Small intestine (tissue), 7 donors: ENCODE data around the gene CDK17. TPM values are rescaled to one million over a fixed set of nuclear protein-coding genes. Genes with fewer than 3 reads are reported as not detected.
A peak's percentile ranks its signal among the peaks of the same experiment; 100 is the strongest.

Source experiments
- DNase-seq, 2 donors: peaks; one replicate each; pipeline versions ENCODE4 v3.0.0 to v3.0.0-alpha.2; 2013
- FAIRE-seq: peaks from 2 replicates; lab custom pipeline; 2012; peaks lifted over from hg19 to GRCh38; lab: Jason Lieb, UNC
- H3K27ac ChIP-seq, 3 donors: one replicate each; pipeline ENCODE4 v1.5.1; 2013; ENCODE audit warnings: low read length in 2 of 3, mild to moderate bottlenecking in 2 of 3, control low read depth in 1 of 3, inconsistent platforms in 1 of 3, low read depth in 1 of 3, moderate library complexity in 1 of 3
- H3K27me3 ChIP-seq, 3 donors: one replicate each; pipeline ENCODE4 v1.6.1; 2013; ENCODE audit warnings: low read length in 3 of 3, inconsistent platforms in 1 of 3; ENCODE audit not compliant: control insufficient read depth in 3 of 3, insufficient read depth in 3 of 3
- H3K36me3 ChIP-seq, 3 donors: one replicate each; pipeline ENCODE4 v1.6.1; 2013; ENCODE audit warnings: low read length in 3 of 3, inconsistent platforms in 1 of 3, low read depth in 1 of 3, mild to moderate bottlenecking in 1 of 3, moderate library complexity in 1 of 3; ENCODE audit not compliant: control insufficient read depth in 3 of 3, insufficient read depth in 2 of 3
- H3K4me1 ChIP-seq, 3 donors: one replicate each; pipeline ENCODE4 v1.6.1; 2013; ENCODE audit warnings: low read length in 2 of 3, inconsistent platforms in 1 of 3, low read depth in 1 of 3, mild to moderate bottlenecking in 1 of 3, moderate library complexity in 1 of 3; ENCODE audit not compliant: control insufficient read depth in 3 of 3, insufficient read depth in 2 of 3
- H3K4me3 ChIP-seq, 3 donors: one replicate each; pipeline ENCODE4 v1.5.1; 2013; ENCODE audit warnings: low read length in 3 of 3, control low read depth in 1 of 3, inconsistent platforms in 1 of 3, low read depth in 1 of 3, mild to moderate bottlenecking in 1 of 3, moderate library complexity in 1 of 3
- H3K9me3 ChIP-seq, 2 donors: one replicate each; pipeline ENCODE4 v1.6.1; 2013; ENCODE audit warnings: low read depth in 1 of 2, low read length in 1 of 2; ENCODE audit not compliant: control insufficient read depth in 2 of 2, insufficient read depth in 1 of 2
- WGBS, 3 donors: extraction: QIAGEN DNeasy Blood & Tissue Kit; methylation state at CpG; one replicate each; pipeline ENCODE4 v1.1.7; 2013; 5-methylcytosine and 5-hydroxymethylcytosine counted together
- polyA plus RNA-seq, 4 donors: library from polyadenylated mRNA; stranded (reverse) in 3 of 4; unstranded in 1 of 4; fragments of 200-250 nt in 3 of 4; fragments of 120-200 nt in 1 of 4; gene quantifications; one replicate each; pipeline versions ENCODE4 v1.2.1 to v1.2.3, GENCODE V29; 2013
- donor health status: healthy with polysubstance abuse.
- donor health status: control.
- donor health status: control.
- donor health status: Bipolar disorder and iron deficiency.
- donor health status: healthy.

The CDK17 gene
- polyA plus RNA-seq, 4 donors, result 7.6 to 29.8 (median 8.4) TPM

DNA sequence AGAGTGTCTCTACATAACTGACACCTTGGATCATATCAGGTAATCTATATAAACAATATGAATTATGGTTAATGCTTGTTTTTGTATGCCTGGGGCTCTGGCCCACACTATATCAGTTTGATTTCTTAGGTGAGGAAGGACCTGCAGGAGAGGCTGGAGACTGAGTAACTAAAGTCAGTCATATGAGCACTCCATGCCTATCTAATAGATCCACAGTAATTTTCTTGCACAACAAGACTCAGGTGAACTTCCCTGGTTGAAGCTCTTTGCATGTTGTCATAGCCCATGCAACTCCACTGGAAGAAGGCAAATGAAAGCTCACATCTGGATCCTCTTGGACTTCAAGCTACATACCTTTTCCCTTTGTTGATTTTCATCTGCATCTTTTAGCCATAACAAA is 62.3 kb downstream of the CDK17 start:
- H3K36me3 ChIP-seq, result peaks cover 0 to 3% (median 0%) of the 10 kb centered on the region in 3 donors
- FAIRE-seq (no peak), DNase-seq (peak; percentile 22 to 59)
- peaks cover 0 to 10% of the 10 kb centered on the region in 2 donors for H3K9me3 ChIP-seq
- H3K4me1 ChIP-seq, result peaks cover 4 to 8% (median 7%) of the 10 kb centered on the region in 3 donors
- H3K4me3 ChIP-seq, result no peak overlapping the region
- no peaks in the 10 kb centered on the region for H3K27me3 ChIP-seq
- H3K27ac ChIP-seq, result peak overlapping the region in 1 of 3 donors; percentile 42

DNA sequence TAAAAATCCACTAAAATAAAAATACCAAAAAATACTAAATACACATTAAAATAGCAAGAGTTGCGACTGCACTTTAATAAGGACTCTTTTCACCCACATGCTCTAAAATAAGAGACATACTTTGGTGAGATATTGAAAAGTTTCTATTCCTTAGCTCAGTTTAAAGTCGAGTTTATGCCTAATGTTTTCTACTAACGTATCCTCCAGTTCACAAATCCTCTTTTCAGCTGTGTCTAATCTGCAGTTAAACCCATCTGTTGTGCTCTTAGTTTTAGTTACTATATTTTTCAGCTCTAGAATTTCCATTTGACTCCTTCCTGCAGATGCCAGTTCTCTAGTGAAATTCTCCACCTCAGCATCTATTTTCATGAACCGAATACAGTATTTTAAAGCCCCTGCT is 63.8 kb downstream of the CDK17 start:
- Histone ChIP-seq H3K4me1 (peaks cover 4 to 8% (median 7%) of the 10 kb centered on the region in 3 donors), H3K4me3 (no peak overlapping the region), H3K27ac (no peak overlapping the region), H3K27me3 (no peaks in the 10 kb centered on the region), H3K9me3 (peaks cover 0 to 4% of the 10 kb centered on the region in 2 donors), H3K36me3 (peaks cover 0 to 3% (median 0%) of the 10 kb centered on the region in 3 donors)
- DNase-seq, result no peak
- no peak for FAIRE-seq
- WGBS, 3 donors, result 98 to 99% (median 98%) methylated on average over 4 of the region's 4 CpGs

DNA sequence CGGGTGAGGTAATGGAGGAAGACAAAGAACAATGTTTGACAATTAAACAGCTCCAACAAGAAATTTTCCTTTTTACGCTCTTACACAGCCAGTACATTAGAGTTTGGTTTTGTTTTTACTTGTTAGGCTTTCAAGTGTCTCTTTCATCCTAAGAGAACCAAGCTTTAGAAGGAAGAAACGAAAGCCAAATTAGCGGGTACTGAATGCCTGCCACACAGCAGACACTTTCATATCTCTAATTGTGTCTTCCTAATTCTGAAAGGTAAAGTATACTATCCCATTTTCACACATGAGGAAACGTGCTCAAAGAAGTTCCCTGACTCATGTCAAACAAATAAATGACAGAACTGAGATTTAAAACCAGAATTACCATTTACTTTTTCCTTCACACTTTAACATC is 65.0 kb downstream of the CDK17 start:
- FAIRE-seq (no peak), DNase-seq (no peak)
- 70 to 77% (median 75%) methylated on average over 5 of the region's 5 CpGs for WGBS, 3 donors
- Histone ChIP-seq H3K4me1 (peaks cover 4 to 7% (median 6%) of the 10 kb centered on the region in 3 donors), H3K27me3 (no peaks in the 10 kb centered on the region), H3K36me3 (peaks cover 0 to 6% (median 0%) of the 10 kb centered on the region in 3 donors), H3K27ac (no peak overlapping the region), H3K9me3 (peaks cover 0 to 4% of the 10 kb centered on the region in 2 donors), H3K4me3 (no peak overlapping the region)

DNA sequence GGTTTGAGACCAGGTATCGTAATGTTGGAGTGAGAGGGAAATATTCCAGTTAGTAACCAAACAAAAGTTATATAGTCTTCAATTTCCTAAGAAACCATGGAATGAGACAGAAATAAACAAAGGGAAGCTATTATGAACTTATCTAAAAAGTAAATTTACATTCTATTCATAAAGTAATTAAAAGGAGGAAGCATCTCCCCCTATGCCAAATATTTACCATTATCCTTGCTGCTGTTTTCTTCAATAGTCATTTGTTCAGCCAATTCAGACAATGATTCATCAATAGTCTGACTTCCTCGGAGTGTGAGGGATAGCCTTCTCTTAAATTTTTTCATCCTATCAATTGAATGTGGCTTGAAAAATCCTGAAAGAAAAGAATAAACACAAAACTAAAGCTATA is 65.7 kb downstream of the CDK17 start:
- Histone ChIP-seq H3K36me3 (peaks cover 0 to 6% (median 0%) of the 10 kb centered on the region in 3 donors), H3K27ac (no peak overlapping the region), H3K4me1 (peaks cover 3 to 7% (median 4%) of the 10 kb centered on the region in 3 donors), H3K27me3 (no peaks in the 10 kb centered on the region), H3K4me3 (no peak overlapping the region), H3K9me3 (peaks cover 0 to 4% of the 10 kb centered on the region in 2 donors)
- WGBS, 3 donors, result 65 to 72% (median 71%) methylated on average over 2 of the region's 2 CpGs
- DNase-seq (no peak), FAIRE-seq (no peak)

DNA sequence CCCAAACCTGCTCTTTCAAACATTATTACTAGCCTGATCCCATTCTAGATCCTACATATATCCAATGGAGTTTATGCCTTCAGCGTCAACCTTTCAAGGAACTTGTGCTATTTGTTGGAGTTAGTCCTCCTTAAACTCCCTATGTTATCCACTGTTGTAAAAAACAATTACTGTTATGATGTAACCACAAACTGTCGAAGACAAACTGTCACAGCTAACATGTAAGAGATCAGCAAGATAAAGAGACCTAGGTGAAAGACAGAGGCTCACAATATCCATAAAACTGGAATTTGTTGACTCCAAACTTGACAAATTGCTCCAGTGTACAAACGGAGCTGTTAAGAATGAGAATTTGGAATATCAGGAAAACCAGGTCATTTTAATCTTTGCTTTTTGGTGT is 70.7 kb downstream of the CDK17 start:
- no peak for FAIRE-seq
- Histone ChIP-seq H3K27me3 (no peaks in the 10 kb centered on the region), H3K36me3 (peaks cover 0 to 9% (median 0%) of the 10 kb centered on the region in 3 donors), H3K27ac (no peak overlapping the region), H3K4me1 (peaks cover 0 to 2% (median 0%) of the 10 kb centered on the region in 3 donors), H3K9me3 (peaks cover 0 to 2% of the 10 kb centered on the region in 2 donors), H3K4me3 (no peak overlapping the region)
- WGBS, 3 donors, result 61 to 75% (median 63%) methylated on average over 3 of the region's 3 CpGs
- no peak for DNase-seq

DNA sequence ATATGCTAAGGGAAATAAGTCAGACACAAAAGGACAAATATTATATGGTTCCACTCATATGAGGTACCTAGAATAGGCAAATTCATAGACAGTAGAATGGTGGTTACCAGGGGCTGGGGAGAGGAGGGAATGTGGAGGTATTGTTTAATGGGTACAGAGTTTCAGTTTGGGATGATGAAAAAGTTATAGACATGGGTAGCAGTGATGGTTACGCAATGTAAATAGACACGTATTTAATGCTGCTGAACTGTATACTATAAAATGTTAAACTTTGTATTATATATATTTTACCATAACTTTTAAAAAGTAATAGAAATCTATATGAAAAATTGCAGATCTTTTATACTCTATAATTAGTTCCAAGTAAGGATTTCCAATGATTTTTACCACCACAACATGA is 71.2 kb downstream of the CDK17 start:
- DNase-seq, result no peak
- Histone ChIP-seq H3K27ac (no peak overlapping the region), H3K4me3 (no peak overlapping the region), H3K9me3 (peaks cover 0 to 2% of the 10 kb centered on the region in 2 donors), H3K27me3 (no peaks in the 10 kb centered on the region), H3K4me1 (peaks cover 0 to 2% (median 0%) of the 10 kb centered on the region in 3 donors), H3K36me3 (peaks cover 0 to 12% (median 0%) of the 10 kb centered on the region in 3 donors)
- no peak for FAIRE-seq
- WGBS, 3 donors, result 95 to 98% (median 96%) methylated on average over 2 of the region's 2 CpGs

DNA sequence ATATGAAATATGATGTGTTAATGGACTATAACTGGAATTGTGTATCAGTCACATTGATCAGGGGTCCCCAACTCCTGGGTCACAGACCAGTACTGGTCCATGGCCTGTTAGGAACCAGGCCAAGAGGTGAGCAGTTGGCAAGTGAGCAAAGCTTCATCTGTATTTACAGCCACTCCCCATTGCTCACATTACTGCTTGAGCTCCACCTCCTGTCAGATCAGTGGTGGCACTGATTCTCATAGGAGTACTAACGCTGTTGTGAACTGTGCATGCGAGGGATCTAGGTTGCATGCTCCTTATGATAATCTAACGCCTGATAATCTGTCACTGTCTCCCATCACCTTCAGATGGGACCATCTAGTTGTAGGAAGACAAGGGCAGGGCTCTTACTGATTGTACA is 72.3 kb downstream of the CDK17 start:
- no peak overlapping the region for H3K4me3 ChIP-seq

DNA sequence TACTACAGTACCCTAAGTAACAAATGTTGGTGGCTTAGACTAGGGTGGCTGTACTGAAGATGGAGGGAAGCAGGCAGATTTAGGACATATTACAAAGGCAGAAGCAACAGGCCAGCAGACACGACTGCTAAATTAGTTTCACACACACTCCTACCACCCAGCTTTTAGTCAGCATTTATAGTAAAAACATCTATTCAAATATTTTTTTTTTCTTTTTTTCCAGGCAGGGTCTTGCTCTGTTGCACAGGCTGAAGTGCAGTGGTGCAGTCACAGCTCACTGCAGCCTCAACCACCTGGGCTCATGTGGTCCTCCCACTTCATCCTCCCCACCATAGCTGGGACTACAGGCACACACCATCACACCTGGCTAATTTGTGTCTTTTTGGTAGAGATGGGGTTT is 72.9 kb downstream of the CDK17 start:
- Histone ChIP-seq H3K36me3 (peaks cover 0 to 19% (median 0%) of the 10 kb centered on the region in 3 donors), H3K4me1 (peaks cover 0 to 2% (median 0%) of the 10 kb centered on the region in 3 donors), H3K9me3 (peaks cover 0 to 2% of the 10 kb centered on the region in 2 donors), H3K27me3 (no peaks in the 10 kb centered on the region), H3K4me3 (no peak overlapping the region), H3K27ac (no peak overlapping the region)
- FAIRE-seq, result no peak
- DNase-seq, result no peak
- WGBS, 3 donors, result 83 to 100% (median 88%) methylated on average over 1 of the region's 1 CpG

More for the DNA sequence above, 72.3 kb downstream of the CDK17 start:
- peaks cover 0 to 19% (median 0%) of the 10 kb centered on the region in 3 donors for H3K36me3 ChIP-seq
- FAIRE-seq (no peak), DNase-seq (peak in 1 of 2 donors; percentile 36)
- H3K27me3 ChIP-seq, result no peaks in the 10 kb centered on the region
- 69 to 87% (median 71%) methylated on average over 3 of the region's 3 CpGs for WGBS, 3 donors
- H3K9me3 ChIP-seq, result peaks cover 0 to 2% of the 10 kb centered on the region in 2 donors
- H3K27ac ChIP-seq, result no peak overlapping the region
- H3K4me1 ChIP-seq, result peaks cover 0 to 2% (median 0%) of the 10 kb centered on the region in 3 donors
